ENCODE results near the gene RALGAPA1.
"Not testable (repeated sequence)": the region's sequence is repeated elsewhere in the genome, so short reads cannot be mapped to it uniquely, and the experiment has no call there.

RALGAPA1 gene

DNA sequence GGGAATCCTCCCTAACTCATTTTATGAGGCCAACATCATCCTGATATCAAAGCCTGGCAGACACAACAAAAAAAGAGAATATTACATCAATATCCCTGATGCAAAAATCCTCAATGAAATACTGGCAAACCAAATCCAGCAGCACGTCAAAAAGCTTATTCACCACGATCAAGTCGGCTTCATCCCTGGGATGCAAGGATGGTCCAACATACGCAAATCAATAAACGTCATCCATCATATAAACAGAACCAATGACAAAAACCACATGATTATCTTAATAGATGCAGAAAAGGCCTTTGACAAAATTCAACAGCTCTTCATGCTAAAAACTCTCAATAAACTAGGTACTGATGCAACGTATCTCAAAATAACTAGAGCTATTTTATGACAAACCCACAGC lies 189.1 kb downstream of the RALGAPA1 start:
- not testable (repeated sequence) for DNase-seq

DNA sequence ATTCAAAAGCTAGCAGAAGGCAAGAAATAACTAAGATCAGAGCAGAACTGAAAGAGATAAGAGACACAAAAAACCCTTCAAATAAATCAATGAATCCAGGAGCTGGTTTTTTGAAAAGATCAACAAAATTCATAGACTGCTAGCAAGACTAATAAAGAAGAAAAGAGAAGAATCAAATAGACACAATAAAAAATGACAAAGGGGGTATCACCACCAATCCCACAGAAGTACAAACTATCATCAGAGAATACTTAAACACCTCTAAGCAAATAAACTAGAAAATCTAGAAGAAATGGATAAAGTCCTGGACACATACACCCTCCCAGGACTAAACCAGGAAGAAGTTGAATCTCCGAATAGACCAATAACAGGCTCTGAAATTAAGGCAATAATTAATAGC lies 189.6 kb downstream of the RALGAPA1 start:
- not testable (repeated sequence) for DNase-seq

DNA sequence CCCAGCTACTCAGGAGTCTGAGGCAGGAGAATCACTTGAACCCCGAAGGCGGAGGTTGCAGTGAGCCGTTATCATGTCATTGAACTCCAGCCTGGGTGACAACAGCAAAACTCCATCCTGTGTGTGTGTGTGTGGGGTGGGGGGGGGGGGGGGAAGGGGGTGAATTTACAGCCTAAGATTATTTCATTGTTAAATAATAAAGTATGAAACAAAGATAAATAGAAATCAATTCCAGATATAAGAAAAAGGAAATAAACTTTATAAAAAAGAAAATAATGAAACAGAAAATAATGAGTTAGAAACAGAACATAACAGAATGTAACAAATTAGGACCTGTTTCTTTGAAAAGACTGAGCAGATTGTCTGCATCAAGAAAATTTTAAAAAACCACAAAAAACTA lies 191.6 kb downstream of the RALGAPA1 start:
- DNase-seq, result no peak

DNA sequence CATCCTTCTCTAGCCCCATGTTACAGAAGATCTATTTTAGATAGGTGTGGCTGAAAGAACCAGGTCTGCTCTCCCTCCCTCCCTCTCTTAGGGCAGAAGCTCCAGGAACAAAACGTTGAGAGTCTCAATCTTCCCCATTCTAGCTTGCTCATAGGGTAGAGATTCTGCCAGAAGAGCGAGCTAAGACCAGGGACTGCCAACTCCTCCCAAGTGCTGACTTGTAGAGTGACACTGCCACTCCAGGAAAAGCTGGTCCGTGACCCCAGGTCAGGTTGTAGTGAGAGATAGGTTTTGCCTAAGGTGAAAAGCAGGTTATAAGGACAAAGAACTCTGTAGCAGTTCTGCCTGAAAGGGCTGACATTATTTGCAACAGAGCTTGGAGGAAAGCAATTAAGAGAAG lies 201.7 kb downstream of the RALGAPA1 start:
- DNase-seq, result no peak

DNA sequence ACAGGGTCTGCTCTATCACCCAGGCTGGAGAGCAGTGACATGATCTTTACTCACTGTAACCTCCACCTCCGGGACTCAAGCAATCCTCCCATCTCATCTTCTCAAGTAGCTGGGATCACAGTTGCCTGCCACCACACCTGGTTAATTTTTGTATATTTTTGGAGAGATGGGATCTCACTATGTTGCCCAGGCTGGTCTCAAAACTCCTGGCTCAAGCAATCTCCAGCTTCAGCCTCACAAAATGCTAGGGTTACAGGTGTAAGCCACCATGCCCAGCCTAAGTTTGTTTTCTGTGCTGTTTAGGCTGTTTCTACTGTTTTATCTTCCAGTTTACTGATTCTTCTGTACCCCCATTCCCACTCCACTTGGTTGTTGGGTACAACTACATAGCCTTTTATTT lies 208.8 kb downstream of the RALGAPA1 start:
- DNase-seq, result no peak

DNA sequence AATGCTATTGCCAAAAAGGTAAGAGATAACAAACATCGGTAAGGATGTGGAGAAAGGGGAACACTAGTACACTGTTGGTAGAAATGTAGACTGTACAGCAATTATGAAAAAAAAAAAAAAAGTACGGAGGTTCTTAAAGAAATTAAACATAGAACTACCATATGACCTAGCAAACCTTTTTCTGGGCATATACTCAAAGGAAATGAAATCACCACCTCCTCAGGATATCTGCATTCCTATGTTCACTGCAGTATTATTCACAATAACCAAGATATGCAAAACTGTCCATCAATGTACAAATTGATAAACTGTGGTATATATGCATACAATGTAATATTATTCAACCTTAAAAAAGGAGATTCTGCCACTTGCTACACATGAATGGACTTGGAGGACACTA lies 214.5 kb downstream of the RALGAPA1 start:
- DNase-seq, result no peak

DNA sequence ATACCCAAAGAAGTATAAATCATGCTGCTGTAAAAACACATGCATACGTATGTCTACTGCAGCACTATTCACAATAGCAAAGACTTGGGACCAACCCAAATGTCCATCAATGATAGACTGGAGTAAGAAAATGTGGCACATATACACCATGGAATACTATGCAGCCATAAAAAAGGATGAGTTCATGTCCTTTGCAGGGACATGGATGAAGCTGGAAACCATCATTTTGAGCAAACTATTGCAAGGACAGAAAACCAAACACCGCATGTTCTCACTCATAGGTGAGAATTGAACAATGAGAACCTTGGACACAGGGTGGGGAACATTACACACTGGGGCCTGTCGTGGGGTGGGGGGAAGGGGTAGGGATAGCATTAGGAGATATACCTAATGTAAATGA lies 221.7 kb downstream of the RALGAPA1 start:
- not testable (repeated sequence) for DNase-seq

DNA sequence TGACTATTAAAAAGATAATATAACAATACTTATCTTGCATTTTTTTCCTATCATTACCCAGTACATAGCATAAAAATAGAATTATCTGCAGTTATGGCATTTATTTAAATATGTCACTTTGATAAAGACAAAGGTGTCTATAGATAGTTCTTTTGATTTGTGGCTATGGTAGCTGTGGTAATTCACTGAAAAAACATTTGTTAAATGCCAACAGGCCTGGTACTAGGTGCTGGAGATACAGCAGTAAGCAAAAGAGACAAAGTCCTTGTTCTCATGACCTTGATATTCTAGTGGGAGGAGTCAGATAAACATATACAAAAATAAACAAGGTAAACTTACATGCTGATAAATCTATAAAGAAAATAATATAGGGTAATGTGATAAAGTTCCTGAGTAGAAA lies 230.5 kb downstream of the RALGAPA1 start:
- no peak for DNase-seq

DNA sequence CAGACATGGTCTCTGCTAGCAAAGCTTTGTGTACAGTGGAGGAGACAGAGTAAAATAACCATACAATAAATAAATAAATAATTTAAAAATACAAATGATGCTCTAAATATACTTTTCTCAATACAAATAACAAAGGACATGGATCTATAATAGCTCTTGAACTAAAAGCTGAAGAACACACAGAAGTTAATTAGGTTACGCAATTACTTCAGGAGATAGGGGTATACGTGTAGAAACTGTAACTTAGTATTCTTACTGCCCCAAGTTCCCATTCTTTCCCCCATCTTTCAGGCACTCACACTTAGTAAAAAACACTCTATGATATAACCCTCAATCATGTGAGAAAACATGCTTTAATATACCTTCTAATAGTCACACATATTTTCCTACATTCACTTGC lies 231.0 kb downstream of the RALGAPA1 start:
- DNase-seq, result no peak

DNA sequence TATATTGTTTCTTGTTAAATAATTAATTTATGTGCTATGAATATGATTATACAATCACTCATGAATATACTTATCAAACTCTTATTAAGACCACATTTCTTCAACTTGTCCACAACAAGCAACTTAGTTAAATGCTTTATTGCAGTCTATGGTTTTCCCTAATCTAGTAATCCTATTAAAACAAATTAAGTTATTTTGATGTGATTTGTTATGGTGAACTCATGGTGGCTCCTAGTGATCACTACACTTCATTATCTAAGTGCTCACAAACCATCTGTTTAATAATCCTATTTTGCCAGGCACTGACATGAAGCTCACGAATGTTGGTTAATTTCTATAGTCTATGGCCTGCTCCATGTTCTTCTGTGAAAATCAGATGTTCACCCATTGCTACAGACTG lies 232.2 kb downstream of the RALGAPA1 start:
- no peak for DNase-seq

DNA sequence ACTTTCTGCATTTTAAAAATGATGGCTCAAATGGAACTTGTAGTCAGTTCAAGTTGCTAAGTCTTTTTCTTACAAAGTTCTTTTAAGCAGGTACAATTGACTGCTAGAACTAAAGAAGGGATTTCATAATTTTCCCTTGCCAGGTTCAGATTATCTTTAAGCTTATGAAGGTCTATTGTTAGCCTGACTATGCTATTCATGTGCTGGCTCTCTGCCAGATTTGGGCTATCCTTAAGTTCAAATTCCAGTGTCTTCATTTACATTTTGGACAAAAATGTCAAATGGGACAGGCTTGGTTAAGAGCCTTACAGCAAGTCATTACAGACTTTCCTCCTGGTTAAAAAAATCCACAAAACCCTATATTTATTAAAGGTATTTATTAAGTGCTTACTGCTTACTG lies 232.8 kb downstream of the RALGAPA1 start:
- no peak for DNase-seq

DNA sequence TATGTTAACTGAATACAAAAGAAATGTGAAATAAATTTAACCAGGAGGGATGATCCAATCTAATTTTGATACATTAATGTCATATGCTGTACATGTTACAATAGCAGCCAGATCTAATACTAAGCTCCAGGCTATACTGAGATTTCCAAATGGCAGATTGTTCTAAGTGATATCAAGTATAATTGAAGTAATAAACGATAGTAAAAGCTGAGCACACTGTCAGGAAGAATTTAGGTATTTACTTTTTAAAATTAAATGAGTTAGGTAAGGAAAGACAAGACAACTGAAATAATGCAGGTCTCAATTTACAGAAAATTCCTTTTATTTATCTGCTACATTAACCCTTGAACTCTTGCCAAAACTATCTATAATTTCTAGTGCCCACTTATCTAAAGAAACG lies 235.2 kb downstream of the RALGAPA1 start:
- no peak for DNase-seq

DNA sequence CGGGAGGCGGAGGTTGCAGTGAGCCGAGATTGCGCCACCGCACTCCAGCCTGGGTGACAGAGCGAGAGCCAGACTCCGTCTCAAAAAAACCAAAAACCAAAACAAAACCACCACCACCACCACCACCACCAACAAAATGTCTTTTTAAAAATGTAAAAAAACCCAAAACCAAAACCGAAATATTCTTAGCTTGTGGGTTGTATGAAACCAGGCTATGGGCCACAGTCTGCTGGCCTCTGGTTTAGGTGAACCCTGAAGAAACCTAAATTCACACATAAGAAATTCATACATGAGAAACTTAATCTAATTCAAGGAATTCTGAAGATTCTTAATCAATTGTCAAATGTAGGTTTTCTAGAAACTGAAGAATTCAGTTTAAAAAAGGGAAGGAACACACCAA lies 237.5 kb downstream of the RALGAPA1 start:
- no peak for DNase-seq

DNA sequence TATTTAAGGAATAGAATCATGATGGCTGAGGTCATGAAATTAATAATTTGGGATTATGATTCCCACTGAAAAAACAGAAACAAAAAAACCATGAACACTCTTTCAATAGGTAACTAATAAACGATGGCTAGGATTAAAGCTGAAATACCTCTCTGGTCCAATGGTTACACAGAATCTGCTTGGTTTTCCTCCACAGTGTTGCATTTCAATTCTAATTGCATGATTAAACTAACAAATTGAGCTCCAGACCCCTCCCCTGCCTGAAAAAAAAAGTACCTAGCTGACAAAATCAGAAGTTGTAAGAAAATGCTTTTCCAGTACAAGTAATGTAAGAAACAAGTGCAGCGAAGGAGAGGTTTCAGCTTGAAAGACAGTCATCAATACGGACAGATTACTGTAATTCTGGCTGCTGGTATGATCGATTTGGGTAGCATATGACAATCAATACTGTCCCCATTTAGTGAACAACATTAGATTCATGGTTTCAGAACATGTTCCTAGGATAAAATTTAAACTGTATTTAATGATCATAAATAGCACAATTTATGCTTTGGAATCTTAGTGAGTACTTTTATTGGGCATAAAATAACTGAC lies 243.1 kb downstream of the RALGAPA1 start:
- no peak for DNase-seq

DNA sequence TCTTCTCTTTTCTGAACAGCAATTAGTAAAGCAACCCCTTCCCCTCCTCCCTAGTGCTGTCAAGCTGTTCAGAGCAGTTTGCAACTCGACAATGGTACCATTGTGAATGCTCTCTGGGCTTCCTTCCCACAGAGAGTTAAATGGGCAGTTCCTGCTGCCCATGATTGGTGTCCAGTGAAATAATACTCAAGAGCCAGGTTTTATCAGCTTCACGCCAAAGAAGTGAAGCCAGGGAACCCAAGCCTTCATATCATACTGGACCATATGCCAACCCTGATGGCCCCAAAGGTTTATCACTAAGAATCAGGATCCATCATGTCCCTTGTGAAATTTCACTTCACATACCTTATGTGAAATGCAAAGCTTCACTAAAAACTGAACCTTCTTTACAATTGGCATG lies 250.4 kb downstream of the RALGAPA1 start:
- no peak for DNase-seq

DNA sequence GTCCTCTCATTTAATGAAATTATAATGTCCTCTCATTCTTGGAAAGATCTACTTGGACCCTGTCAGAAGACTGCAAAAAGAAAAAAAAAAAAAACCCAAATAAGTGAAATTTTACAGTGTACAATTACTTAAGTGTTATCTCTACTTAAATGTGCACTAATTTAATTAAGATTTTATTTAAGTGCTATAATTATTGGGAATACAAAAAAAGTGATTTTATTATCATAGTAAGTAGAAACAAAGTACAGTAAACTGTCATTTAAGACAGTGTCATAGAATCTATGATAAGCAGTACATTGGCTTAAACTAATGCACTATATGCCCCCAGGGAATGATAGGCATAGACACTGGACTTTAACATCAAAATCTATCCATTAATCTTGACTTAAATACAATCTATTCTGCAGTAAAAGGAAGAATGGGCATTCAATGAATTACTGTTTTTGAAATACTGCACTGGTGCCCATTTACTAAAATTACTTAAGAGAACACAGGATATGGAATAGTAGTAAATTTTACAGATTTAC lies 251.8 kb downstream of the RALGAPA1 start:
- no peak for DNase-seq

DNA sequence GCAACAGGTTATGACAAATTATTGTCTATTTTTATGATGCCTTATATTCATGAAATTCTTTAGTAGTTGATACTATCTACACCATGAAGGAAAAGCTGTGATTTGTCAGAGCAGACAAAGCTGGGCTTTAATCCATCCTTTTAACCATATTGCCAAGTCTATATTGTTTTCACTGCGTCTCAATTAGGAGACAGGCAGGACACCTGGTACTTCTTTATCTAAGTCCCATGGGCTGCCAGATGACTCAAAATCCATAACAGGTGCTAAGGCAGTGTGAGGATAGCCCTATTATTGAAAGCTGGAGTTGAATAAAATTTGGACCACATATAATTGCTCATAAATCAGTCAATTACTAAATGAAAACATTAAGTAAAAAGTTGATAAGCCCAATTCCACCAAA lies 252.5 kb downstream of the RALGAPA1 start:
- DNase-seq, result no peak

DNA sequence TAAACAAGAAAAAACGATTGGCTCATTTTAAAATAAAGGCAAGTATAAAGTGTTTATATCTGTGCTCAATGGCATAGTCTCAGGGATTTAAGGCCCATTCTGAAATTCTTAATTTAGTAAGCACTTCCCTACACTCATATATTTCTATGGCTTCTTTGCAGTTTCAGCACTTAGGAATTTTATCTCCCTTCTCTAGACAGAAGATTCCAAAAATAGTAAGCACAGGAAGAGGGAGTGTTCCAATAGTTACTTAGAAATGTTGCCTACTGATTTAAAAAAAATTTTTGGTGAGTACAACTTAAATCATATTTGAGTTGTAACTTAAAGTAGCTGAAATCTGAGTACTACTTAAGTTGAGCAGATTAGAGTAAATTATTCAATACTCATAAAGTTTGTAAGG lies 255.3 kb downstream of the RALGAPA1 start:
- DNase-seq, result no peak

DNA sequence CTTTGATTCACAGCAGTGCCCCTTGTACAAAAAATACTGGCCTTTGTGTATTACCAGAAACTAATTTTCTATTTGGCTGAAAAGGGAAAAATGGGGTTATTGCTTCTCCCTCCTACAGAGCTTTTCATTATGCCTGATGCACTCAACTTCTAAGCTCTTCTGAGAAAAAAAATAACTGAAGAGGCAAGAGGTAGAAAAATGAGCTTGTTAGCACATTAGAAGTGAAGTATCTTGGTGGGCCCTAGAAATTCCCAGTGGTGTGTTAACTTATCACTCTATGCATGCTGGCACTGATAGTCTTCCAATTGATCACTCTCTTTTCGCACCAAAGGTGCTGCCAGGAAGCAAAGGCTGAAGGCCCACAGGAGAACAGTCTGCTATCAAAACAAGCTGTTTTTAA lies 258.0 kb downstream of the RALGAPA1 start:
- DNase-seq, result no peak

DNA sequence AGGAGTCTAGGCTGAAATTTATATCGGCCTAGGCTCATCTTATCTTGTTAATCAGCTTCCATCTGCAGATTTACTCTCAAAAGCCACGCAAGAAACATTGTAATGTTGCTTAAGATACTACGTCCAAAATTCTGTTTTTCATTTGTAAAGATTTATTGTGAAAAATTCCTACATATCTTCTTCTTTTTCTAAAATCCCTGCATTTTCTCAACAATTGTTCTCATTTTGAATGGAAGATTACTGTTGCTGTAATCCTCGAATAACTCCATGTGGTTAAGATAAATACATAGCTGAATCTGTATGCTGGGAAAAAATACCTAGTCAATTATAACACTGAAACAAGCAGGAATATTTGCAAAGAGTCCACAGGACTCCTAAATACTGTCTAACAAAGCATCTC lies 259.5 kb downstream of the RALGAPA1 start:
- DNase-seq, result no peak

DNA sequence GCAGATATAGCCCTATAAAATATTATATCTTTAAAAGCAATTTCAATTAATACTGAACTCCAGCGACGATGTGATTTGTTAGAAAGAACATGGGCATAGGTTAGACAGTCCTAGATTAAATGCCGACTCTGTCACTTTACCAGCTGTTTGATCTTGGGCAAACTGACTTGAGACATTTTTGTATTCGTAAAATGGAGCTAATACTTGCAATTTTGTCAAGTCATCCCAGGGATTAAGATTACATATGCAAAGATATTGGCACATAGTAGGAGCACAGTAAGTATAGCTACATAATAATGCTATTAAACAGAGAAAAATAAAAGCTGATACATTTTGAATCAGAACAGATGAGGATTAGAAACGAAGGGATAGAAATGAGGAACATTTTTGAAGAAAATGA lies 266.1 kb downstream of the RALGAPA1 start:
- DNase-seq, result no peak

DNA sequence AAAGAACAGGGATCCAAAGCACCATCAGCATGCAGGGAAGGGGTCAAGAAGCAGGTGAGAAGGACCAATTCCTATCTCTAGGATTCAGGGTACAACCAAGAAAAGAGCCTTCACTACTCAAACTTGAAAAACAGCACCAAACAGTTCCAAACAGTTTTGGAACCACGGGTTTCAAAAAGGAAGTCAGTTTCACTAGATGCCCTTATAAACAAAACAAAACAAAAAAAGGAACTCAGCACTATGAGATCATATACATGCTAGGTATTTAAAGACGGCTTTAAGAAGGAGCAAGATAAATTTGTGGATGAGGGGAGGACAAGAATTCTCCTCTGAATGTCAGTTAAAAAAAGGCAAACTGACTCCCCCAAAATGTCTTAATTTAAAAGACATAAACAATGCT lies 269.1 kb downstream of the RALGAPA1 start:
- no peak for DNase-seq

DNA sequence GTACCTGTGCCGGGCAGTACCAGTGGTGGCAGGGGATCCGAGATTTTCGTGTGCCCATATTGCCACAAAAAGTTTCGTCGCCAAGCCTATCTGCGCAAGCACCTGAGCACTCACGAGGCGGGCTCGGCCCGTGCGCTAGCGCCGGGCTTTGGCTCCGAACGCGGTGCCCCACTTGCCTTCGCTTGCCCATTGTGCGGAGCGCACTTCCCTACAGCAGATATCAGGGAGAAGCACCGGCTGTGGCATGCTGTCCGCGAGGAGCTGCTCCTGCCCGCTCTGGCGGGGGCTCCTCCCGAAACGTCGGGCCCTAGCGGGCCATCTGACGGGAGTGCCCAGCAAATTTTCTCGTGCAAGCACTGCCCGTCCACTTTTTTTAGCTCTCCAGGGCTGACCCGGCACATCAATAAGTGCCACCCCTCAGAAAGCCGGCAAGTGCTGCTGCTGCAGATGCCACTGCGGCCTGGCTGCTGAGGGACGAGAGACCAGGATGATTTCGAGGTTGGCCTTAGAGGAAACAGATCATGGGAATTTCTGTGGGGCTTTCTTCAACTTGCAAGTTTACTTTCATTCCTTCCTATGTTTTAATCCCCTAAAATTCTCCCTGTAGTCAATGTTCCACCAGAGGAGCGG lies 273.5 kb downstream of the RALGAPA1 start:
- no peak for DNase-seq

DNA sequence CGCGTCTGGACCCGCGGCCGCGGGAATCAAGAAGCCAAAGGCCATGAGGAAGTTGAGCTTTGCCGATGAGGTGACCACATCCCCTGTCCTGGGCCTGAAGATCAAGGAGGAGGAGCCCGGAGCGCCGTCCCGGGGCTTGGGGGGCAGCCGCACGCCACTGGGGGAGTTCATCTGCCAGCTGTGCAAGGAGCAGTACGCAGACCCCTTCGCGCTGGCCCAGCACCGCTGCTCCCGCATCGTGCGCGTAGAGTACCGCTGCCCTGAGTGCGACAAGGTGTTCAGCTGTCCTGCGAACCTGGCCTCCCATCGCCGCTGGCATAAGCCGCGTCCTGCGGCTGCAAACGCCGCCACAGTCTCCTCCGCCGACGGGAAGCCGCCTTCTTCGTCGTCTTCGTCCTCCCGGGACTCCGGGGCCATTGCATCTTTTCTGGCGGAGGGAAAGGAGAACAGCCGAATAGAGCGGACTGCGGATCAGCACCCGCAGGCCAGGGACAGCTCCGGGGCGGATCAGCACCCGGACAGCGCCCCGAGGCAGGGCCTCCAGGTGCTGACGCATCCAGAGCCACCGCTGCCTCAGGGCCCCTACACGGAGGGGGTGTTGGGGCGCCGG lies 274.1 kb downstream of the RALGAPA1 start:
- peak; percentile 84 for DNase-seq

All from activated CD8-positive, alpha-beta memory T cell treated with anti-CD3 and anti-CD28 coated beads, Interleukin-2, amount 50 U/mL, for 48 hours (primary cell).